Activated naive CD4-positive, alpha-beta T cell treated with anti-CD3 and anti-CD28 coated beads for 36 hours (primary cell): Measurements from ENCODE around the gene CELA2B. TPM values are rescaled to one million over a fixed set of nuclear protein-coding genes. Genes with fewer than 3 reads are reported as not detected.

Source experiments
- CTCF ChIA-PET: fragments of 350-600 bp; sonication (Branson Sonifier 250); formaldehyde crosslinking; loops from one replicate; lab custom pipeline; 2021; ENCODE audit warnings: antibody characterized with exemption; lab: Charles Lee
- DNase-seq: peaks from one replicate; pipeline ENCODE4 v3.0.0-alpha.2; 2020
- H3K27ac Mint-ChIP-seq: one replicate; pipeline ENCODE4 v1.8.0; 2021; ENCODE audit warnings: mild to moderate bottlenecking, mixed read lengths
- H3K27me3 Mint-ChIP-seq: one replicate; pipeline ENCODE4 v1.8.0; 2021; ENCODE audit warnings: low read depth, mixed read lengths
- H3K36me3 Mint-ChIP-seq: one replicate; pipeline ENCODE4 v1.8.0; 2021; ENCODE audit warnings: low read depth, mixed read lengths
- H3K4me1 Mint-ChIP-seq: one replicate; pipeline ENCODE4 v1.8.0; 2021; ENCODE audit warnings: low read depth, mixed read lengths
- H3K4me3 Mint-ChIP-seq: one replicate; pipeline ENCODE4 v1.8.0; 2021; ENCODE audit warnings: mild to moderate bottlenecking, moderate library complexity, mixed read lengths
- H3K9me3 Mint-ChIP-seq: one replicate; pipeline ENCODE4 v1.8.0; 2021; ENCODE audit warnings: mixed read lengths
- intact Hi-C: fragments of 100-400 bp; cut with micrococcal nuclease; formaldehyde crosslinking; loops from one replicate; pipeline ENCODE4 v1.15.1; 2023
- total RNA-seq, 2 experiments: library from RNA; stranded (reverse); gene quantifications; one replicate each; pipeline ENCODE4 v1.2.3, GENCODE V29; 2021

The CELA2B gene
- total RNA-seq, 2 experiments from 2014 or later, result not detected

GRCh38 chr1:15526021-15526489 is 50.2 kb downstream of the CELA2B start:
- Mint-ChIP-seq H3K4me1 (peaks cover 53% of the 10 kb centered on the region), H3K36me3 (peaks cover 4% of the 10 kb centered on the region), H3K27ac (peak overlapping the region; percentile 99), H3K9me3 (no peaks in the 10 kb centered on the region), H3K27me3 (no peaks in the 10 kb centered on the region), H3K4me3 (peak overlapping the region; percentile 95)
- DNase-seq, result peak; percentile 23
- intact Hi-C loops, result loop anchor here (1.0 to 10.0 kb wide), 8 partner anchors 53 to 1529 kb away; partner anchors contain the start of genes DDI2, SDHB and SZRD1
- CTCF ChIA-PET, result no interaction called here

- H3K4me1 Mint-ChIP-seq, result peaks cover 51% of the 10 kb centered on the region
- H3K9me3 Mint-ChIP-seq, result no peaks in the 10 kb centered on the region
- H3K27me3 Mint-ChIP-seq, result no peaks in the 10 kb centered on the region
- DNase-seq, result peak; percentile 99
- peak within 1 kb of the TSS; percentile 99 for H3K27ac Mint-ChIP-seq
- CTCF ChIA-PET, result interaction anchor here (0.6 to 0.9 kb wide), 3 partner anchors 9 to 214 kb away, joined by 3 to 6 read pairs (median 4); no protein-coding TSS in a partner anchor
- intact Hi-C loops, result loop anchor here (1.0 to 10.0 kb wide), 8 partner anchors 53 to 1528 kb away; partner anchors contain the start of genes DDI2, SDHB and SZRD1
- peak within 1 kb of the TSS; percentile 95 for H3K4me3 Mint-ChIP-seq
- peaks cover 4% of the 10 kb centered on the region for H3K36me3 Mint-ChIP-seq
These were observed 50.8 kb downstream of the CELA2B start, which contains the start of gene DNAJC16 for GRCh38 chr1:15526490-15527339. Gene DNAJC16 (plus strand): TSS chr1:15526848. CDS start chr1:15529106, 2,258 bp downstream.

DNA sequence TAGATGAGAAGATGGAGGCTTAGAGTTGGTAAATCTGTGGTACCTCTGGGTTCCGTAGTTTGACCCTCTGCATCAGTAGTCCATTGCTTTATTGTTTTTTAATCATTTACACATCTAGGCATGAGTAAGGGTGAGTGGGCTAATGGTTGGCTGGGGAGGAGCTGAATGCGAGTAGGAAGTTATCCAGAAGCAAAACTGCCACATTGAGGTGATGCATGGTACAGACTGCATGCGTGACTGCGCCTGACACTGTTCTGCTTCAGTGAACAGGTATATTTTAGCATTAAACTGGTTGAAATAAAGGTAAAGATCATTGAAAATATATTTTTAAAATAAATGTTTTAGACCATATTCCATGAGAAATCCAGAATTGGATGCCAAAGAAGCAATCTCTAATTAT is 55.1 kb downstream of the CELA2B start:
- H3K4me3 Mint-ChIP-seq, result no peak overlapping the region
- intact Hi-C loops, result loop anchor here (1.0 kb wide), 1 partner anchor 47 kb away; no protein-coding TSS in a partner anchor
- peaks cover 36% of the 10 kb centered on the region for H3K4me1 Mint-ChIP-seq
- CTCF ChIA-PET, result interaction anchor here (1.2 kb wide), 1 partner anchor 91 kb away, joined by 3 read pairs; no protein-coding TSS in a partner anchor
- H3K27me3 Mint-ChIP-seq, result no peaks in the 10 kb centered on the region
- DNase-seq, result no peak
- peaks cover 6% of the 10 kb centered on the region for H3K36me3 Mint-ChIP-seq
- peak overlapping the region; percentile 50 for H3K27ac Mint-ChIP-seq
- H3K9me3 Mint-ChIP-seq, result no peaks in the 10 kb centered on the region

GRCh38 chr1:15531682-15532081 is 55.8 kb downstream of the CELA2B start:
- CTCF ChIA-PET, result interaction anchor here (1.2 kb wide), 1 partner anchor 90 kb away, joined by 3 read pairs; no protein-coding TSS in a partner anchor
- Mint-ChIP-seq H3K9me3 (no peaks in the 10 kb centered on the region), H3K4me1 (peaks cover 33% of the 10 kb centered on the region), H3K27ac (no peak overlapping the region), H3K36me3 (peaks cover 10% of the 10 kb centered on the region), H3K4me3 (no peak overlapping the region), H3K27me3 (no peaks in the 10 kb centered on the region)
- intact Hi-C loops, result loop anchor here (1.0 kb wide), 1 partner anchor 47 kb away; no protein-coding TSS in a partner anchor
- no peak for DNase-seq

DNA sequence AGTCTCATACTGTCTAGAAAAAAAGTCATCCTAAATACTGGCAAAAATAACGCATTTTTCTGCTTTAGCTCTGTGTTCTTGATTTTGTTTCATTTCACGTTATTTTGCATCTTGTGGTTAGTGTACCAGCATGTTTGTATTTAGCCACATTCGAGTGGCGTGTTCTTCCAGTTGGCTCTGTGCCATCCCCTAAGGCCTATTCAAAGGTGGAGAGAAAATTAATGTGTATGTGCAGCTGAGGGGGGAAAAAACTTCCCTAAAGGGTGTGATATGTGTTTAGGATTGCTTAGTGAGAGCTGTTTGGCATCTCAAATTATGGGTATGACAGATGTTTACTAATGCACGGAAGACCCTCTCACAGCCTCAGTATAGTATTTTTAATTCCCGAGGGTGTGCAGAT is 62.9 kb downstream of the CELA2B start:
- CTCF ChIA-PET, result interaction anchor here (0.5 kb wide), 1 partner anchor 22 kb away, joined by 4 read pairs; no protein-coding TSS in a partner anchor
- no peak overlapping the region for H3K4me3 Mint-ChIP-seq
- peaks cover 20% of the 10 kb centered on the region for H3K36me3 Mint-ChIP-seq
- H3K4me1 Mint-ChIP-seq, result no peaks in the 10 kb centered on the region
- intact Hi-C loops, result no loop called here
- no peak for DNase-seq
- H3K9me3 Mint-ChIP-seq, result no peaks in the 10 kb centered on the region
- no peaks in the 10 kb centered on the region for H3K27me3 Mint-ChIP-seq
- H3K27ac Mint-ChIP-seq, result no peak overlapping the region

GRCh38 chr1:15540186-15540585 is 64.3 kb downstream of the CELA2B start:
- Mint-ChIP-seq H3K4me1 (no peaks in the 10 kb centered on the region), H3K4me3 (no peak overlapping the region), H3K9me3 (no peaks in the 10 kb centered on the region), H3K27me3 (no peaks in the 10 kb centered on the region), H3K27ac (no peak overlapping the region), H3K36me3 (peaks cover 20% of the 10 kb centered on the region)
- DNase-seq, result no peak
- intact Hi-C loops, result no loop called here
- CTCF ChIA-PET, result no interaction called here

Other genes starting within 250 kb of the CELA2B start
- under 1 TPM in 1 of 2 experiments, not detected in 1; 0.45 TPM for gene FHAD1, start 228.9 kb upstream of the CELA2B start, total RNA-seq
- gene EFHD2, start 66.2 kb upstream of the CELA2B start, total RNA-seq, result 10 to 100 TPM; 35.0 to 36.0 TPM
- gene CTRC, start 37.7 kb upstream of the CELA2B start, total RNA-seq, result not detected
- not detected for gene CELA2A, start 19.4 kb upstream of the CELA2B start, total RNA-seq
- gene CASP9, start 48.1 kb downstream of the CELA2B start, total RNA-seq, result 1 to 10 TPM; 6.3 to 6.5 TPM
- gene DNAJC16, start 50.7 kb downstream of the CELA2B start, total RNA-seq, result 1 to 10 TPM; 7.1 to 9.8 TPM
- 10 to 100 TPM; 15.9 to 16.2 TPM for gene AGMAT, start 108.9 kb downstream of the CELA2B start, total RNA-seq
- gene DDI2, start 141.4 kb downstream of the CELA2B start, total RNA-seq, result 10 to 100 TPM; 19.6 to 20.7 TPM
- gene PLEKHM2, start 208.2 kb downstream of the CELA2B start, total RNA-seq, result 10 to 100 TPM; 44.2 to 48.3 TPM